ENCODE results near the gene SPPL3.

Gene SPPL3

DNA sequence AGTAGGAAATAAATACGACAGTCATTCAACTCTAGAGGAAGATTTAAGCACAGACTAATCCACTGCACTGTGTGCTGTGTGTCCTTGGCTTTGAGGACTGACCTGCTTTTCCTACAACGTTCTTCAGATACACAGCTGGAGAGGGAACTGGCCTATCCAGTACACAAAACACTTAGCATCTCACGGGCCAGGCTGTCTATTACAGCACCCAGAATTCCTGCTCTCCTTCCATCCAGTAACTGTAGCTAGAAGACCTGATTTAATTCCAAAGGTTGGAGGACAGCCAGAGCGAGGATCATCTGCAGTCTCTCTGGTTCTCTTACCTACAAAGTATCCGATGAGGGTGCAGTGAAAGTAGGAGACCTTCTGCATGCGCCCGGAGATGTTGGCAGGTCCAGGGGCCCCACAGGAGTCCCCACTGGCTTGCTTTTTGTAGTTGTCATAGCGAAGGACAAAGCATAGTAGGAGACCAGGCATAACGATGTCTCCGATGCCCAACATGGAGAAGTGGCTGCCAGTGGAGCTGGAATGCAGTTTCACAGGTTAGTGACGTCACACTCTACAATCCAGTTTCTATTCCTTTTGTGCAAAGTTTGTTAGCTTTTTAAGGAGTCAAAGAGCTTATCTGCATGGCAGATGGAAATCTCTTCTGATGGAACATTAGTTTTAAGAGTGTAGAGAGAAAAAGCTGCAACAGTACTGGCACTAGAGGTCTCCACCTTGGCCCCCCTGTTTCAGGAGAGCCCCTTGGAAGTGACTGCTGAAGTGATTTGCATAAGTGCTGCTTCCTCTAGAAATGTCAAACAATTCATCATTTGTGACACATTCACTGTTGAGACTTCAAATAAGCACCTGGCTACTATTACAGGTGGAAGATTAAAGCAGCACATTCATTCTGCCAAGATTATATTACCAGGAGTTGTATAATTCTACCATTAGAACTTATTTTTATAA lies 136.8 kb downstream of the SPPL3 start:
- H3K9ac ChIP-seq (ENCODE audit: low read length) = no peak overlapping the region
- DNase-seq (ENCODE audit: low read depth) = no peak
- peaks cover 52% of the 10 kb centered on the region for H3K36me3 ChIP-seq (ENCODE audit: control insufficient read depth, insufficient read depth, low read length, severe bottlenecking)
- no peaks in the 10 kb centered on the region for H3K27me3 ChIP-seq (replicated peaks; ENCODE audit: control insufficient read depth, insufficient read depth, low read length)
- no peaks in the 10 kb centered on the region for H3K4me1 ChIP-seq (ENCODE audit: control insufficient read depth, insufficient read depth, low read length)
- no peak overlapping the region for H3K4me3 ChIP-seq (ENCODE audit: low read length)
- no peaks in the 10 kb centered on the region for H3K9me3 ChIP-seq (ENCODE audit: control insufficient read depth, low read length)

DNA sequence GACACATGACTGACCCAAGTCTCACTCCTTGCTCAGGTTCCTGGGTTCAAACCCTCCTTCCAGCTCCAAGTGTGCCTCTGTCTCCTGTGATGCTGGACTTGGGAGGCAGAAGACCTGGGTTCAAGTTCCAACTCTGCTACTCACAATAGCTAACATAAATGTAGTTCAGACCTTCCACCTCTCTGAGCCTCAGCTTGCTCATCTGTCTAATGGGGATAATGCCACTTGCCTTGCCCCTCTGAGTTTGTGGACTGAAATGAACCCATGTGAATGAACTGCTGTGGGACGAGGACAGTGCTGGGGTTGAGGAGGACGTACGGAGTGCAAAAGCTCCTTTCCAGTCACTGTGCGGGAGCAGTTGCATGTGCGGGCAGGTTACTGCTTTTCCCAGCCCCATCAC lies 137.6 kb downstream of the SPPL3 start:
- Histone ChIP-seq H3K4me3 (ENCODE audit: low read length) (no peak overlapping the region), H3K9ac (ENCODE audit: low read length) (no peak overlapping the region), H3K9me3 (ENCODE audit: control insufficient read depth, low read length) (no peaks in the 10 kb centered on the region), H3K4me1 (ENCODE audit: control insufficient read depth, insufficient read depth, low read length) (peaks cover 7% of the 10 kb centered on the region), H3K36me3 (ENCODE audit: control insufficient read depth, insufficient read depth, low read length, severe bottlenecking) (peaks cover 56% of the 10 kb centered on the region), H3K27me3 (replicated peaks; ENCODE audit: control insufficient read depth, insufficient read depth, low read length) (no peaks in the 10 kb centered on the region)
- DNase-seq (ENCODE audit: low read depth) = no peak

DNA sequence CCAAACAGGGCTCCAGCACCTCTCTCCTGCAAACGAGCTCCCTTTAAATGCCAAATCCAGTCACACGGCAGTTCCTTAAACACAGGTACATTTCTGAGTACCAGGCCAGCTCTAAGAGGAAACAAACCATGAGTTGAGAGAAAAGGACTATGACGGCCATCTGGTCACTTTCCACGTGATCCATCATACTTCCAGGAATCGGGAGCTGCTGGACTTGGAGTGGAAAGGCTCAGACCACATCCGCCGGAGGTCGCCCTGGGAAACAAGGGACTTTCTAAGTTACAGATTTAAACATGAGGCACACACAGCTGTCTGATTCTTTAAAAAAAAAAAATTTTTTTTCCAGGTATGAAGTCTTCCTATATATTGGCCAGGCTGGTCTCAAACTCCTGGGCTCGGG lies 139.3 kb downstream of the SPPL3 start:
- Histone ChIP-seq H3K4me1 (ENCODE audit: control insufficient read depth, insufficient read depth, low read length) (peaks cover 10% of the 10 kb centered on the region), H3K36me3 (ENCODE audit: control insufficient read depth, insufficient read depth, low read length, severe bottlenecking) (peaks cover 66% of the 10 kb centered on the region), H3K9me3 (ENCODE audit: control insufficient read depth, low read length) (no peaks in the 10 kb centered on the region), H3K9ac (ENCODE audit: low read length) (no peak overlapping the region), H3K27me3 (replicated peaks; ENCODE audit: control insufficient read depth, insufficient read depth, low read length) (no peaks in the 10 kb centered on the region), H3K4me3 (ENCODE audit: low read length) (no peak overlapping the region)
- DNase-seq (ENCODE audit: low read depth) = no peak

DNA sequence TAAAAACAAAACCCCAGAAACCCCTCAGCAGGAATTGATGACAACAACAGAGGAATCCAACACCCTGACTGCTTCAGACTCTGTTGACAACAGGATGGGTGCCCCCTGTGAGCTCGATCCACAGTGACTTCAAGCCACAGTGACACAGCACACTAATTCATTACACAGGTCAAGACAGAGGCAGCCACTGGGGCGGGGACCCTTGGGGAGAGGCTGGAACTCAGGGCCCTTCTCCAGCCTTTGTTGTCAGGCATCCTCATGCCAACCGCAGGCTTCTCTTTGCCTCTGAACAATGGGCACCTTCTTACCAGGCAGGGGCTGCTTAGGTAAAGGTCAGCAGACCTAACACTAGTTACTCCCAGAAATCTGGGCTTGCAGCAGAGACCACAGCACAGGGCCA lies 140.9 kb downstream of the SPPL3 start:
- Histone ChIP-seq H3K27me3 (replicated peaks; ENCODE audit: control insufficient read depth, insufficient read depth, low read length) (no peaks in the 10 kb centered on the region), H3K36me3 (ENCODE audit: control insufficient read depth, insufficient read depth, low read length, severe bottlenecking) (peaks cover 59% of the 10 kb centered on the region), H3K9ac (ENCODE audit: low read length) (no peak overlapping the region), H3K9me3 (ENCODE audit: control insufficient read depth, low read length) (no peaks in the 10 kb centered on the region), H3K4me3 (ENCODE audit: low read length) (no peak overlapping the region), H3K4me1 (ENCODE audit: control insufficient read depth, insufficient read depth, low read length) (peaks cover 10% of the 10 kb centered on the region)
- DNase-seq (ENCODE audit: low read depth) = no peak

DNA sequence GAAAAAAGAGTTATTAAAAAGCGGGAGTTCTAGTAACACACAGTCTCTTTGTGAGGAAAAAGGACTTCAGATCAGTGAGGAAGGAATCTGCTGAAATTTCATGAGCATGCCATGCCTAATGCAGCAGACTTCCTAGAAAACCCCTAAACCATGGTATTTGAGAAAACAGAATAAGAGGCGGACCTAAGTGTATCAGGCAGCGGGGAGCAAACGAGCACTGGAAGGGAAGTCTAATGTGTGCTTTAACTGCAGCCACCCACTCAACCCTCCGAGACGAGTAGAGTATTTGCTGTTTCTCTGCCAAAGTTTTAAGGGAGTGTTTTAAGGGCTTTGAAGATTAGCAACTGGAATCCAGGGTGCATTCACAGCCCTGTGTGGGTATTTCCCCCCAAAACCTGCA lies 142.1 kb downstream of the SPPL3 start:
- Histone ChIP-seq H3K9me3 (ENCODE audit: control insufficient read depth, low read length) (no peaks in the 10 kb centered on the region), H3K4me1 (ENCODE audit: control insufficient read depth, insufficient read depth, low read length) (peaks cover 10% of the 10 kb centered on the region), H3K27me3 (replicated peaks; ENCODE audit: control insufficient read depth, insufficient read depth, low read length) (no peaks in the 10 kb centered on the region), H3K36me3 (ENCODE audit: control insufficient read depth, insufficient read depth, low read length, severe bottlenecking) (peaks cover 47% of the 10 kb centered on the region), H3K9ac (ENCODE audit: low read length) (no peak overlapping the region), H3K4me3 (ENCODE audit: low read length) (no peak overlapping the region)
- no peak for DNase-seq (ENCODE audit: low read depth)

DNA sequence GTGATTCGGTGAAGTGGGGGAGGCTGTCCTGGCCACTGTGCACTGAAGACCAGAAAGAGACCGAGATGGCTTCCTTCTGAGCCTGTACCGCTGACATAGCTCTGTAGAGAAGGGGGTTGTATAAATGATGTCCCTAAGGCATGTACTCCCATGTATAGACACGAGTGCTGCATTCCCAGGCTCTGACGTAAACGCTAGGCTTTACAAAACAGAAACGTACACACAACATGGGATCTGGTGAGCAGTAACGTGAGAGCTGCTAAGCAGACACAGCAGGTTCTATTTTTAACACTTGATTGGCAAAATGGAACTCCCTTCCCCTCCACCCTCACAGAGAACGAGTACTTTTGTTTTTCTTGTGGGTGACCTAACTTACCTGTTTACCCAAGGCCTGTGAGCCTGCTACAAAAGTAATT lies 142.6 kb downstream of the SPPL3 start:
- Histone ChIP-seq H3K27me3 (replicated peaks; ENCODE audit: control insufficient read depth, insufficient read depth, low read length) (no peaks in the 10 kb centered on the region), H3K4me3 (ENCODE audit: low read length) (no peak overlapping the region), H3K4me1 (ENCODE audit: control insufficient read depth, insufficient read depth, low read length) (peaks cover 10% of the 10 kb centered on the region), H3K36me3 (ENCODE audit: control insufficient read depth, insufficient read depth, low read length, severe bottlenecking) (peaks cover 42% of the 10 kb centered on the region), H3K9ac (ENCODE audit: low read length) (no peak overlapping the region), H3K9me3 (ENCODE audit: control insufficient read depth, low read length) (no peaks in the 10 kb centered on the region)
- peak; percentile 61 for DNase-seq (ENCODE audit: low read depth)

DNA sequence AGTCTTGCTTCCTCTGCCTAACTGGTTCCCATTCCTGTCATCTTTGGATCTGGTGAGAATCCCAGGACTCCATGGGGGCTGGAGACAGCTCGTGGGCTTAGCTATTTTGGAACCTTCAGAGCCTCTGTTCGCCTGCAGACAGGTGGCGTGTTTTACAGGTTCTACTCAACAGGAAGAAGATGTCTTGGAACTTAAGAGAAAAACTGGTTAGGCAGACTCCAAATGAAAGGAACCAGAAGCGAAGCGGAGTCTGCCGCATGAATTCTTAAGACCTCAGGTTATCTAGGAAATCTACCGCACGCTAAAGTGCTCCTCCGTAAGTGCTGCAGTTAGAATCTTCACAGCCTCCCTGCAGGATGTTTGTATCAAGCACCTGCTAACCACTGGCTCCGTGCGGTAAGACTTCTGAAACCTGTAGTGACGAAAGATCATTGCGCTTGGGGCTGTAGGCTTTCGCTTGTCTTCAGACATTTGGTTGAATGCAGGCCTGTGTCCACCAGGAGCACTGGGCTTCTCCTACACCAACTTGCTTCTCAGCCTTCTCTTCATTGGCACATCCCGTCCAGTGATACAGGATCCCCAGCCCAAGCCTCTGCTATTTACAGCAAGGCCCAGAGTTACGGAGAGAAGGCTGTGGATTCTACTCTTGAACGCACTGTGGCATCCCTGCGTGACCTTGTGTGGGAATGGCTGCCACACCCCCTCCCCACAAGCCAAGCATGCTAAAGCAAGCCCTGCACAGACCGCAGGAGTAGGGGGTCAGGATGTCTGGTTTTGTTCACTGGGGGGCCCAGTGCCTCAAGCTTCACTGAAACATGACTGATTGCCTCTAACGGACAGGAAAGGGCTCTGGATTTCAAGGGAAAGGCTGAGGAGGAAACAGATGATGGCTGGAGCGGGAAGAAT lies 143.6 kb downstream of the SPPL3 start:
- no peaks in the 10 kb centered on the region for H3K9me3 ChIP-seq (ENCODE audit: control insufficient read depth, low read length)
- no peak overlapping the region for H3K9ac ChIP-seq (ENCODE audit: low read length)
- no peak overlapping the region for H3K4me3 ChIP-seq (ENCODE audit: low read length)
- no peaks in the 10 kb centered on the region for H3K27me3 ChIP-seq (replicated peaks; ENCODE audit: control insufficient read depth, insufficient read depth, low read length)
- no peak for DNase-seq (ENCODE audit: low read depth)
- H3K36me3 ChIP-seq (ENCODE audit: control insufficient read depth, insufficient read depth, low read length, severe bottlenecking) = peaks cover 33% of the 10 kb centered on the region
- H3K4me1 ChIP-seq (ENCODE audit: control insufficient read depth, insufficient read depth, low read length) = peaks cover 10% of the 10 kb centered on the region

DNA sequence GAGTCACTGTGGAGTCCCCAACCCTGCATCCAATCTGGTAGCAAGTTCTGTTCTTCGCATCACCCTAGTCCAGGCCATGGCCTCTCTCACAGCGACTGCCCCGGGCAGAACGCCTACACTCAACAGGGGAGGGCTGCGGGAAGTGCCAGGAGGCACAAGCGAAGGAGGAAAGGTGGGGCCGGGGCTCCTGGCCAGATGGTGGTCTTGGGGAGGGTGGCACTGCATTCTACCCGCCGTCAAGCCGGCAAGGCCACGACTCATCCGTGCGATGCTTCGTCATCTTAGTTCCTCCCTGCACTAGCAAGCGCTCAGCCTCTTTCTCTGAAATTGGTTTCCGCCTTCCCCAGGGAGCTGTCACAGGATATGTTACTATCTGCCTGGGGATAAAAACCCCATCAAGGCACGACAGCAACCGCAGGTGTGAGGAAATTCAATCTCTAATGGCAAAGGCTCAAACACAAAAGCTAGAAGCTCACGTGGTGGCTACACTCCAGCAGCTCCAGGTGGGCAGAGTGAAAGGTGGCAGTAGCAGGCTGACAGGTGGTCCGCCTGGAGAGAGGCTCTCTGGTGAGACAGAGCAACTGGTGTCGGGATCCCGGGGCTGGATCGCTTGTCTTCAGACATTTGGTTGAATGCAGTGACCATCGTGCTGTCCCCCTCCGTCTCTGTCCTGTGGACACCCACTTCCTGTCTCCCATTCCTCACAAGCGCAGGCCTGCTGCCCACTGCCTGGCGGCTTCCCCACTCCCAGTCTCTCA lies 144.4 kb downstream of the SPPL3 start:
- H3K9ac ChIP-seq (ENCODE audit: low read length) = no peak overlapping the region
- H3K9me3 ChIP-seq (ENCODE audit: control insufficient read depth, low read length) = peaks cover 6% of the 10 kb centered on the region
- peaks cover 10% of the 10 kb centered on the region for H3K4me1 ChIP-seq (ENCODE audit: control insufficient read depth, insufficient read depth, low read length)
- DNase-seq (ENCODE audit: low read depth) = no peak
- H3K36me3 ChIP-seq (ENCODE audit: control insufficient read depth, insufficient read depth, low read length, severe bottlenecking) = peaks cover 30% of the 10 kb centered on the region
- H3K27me3 ChIP-seq (replicated peaks; ENCODE audit: control insufficient read depth, insufficient read depth, low read length) = no peaks in the 10 kb centered on the region
- H3K4me3 ChIP-seq (ENCODE audit: low read length) = no peak overlapping the region

DNA sequence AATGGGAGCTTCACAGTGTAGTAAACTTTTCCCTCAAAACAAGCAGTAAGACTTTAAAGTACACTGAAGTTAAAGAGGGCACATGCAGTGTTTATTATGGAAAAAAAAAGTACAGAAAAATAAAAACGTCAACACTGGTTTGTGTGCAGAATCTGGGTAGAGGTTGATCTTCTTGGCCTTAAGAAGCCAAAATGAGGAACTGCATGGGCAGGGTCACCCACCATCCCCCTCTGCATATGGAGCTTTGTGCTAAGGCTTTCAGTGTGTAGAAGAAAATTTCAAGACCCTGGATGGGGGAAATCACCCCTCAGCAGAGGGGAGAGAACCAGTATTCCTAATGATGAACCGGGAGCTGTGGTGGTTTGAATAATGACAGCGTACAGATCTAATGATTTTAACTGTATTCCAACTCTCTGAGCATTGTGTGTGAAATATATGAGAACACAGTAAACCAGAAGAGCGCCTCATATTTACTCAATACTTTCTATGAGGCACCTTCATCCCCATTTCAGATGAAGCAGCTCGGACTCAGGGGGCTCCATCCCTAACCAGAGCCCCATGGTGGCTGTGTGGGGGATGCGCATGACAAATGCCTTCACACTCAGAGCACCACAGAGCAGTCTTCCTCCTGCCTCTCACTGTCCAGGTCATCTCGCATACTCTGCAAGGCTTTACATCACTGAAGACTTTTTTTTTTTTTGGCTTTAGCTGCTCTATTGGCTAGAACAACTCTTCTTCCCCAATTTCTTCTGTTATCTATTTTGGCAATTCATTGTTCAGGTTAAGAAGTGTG lies 145.2 kb downstream of the SPPL3 start:
- H3K4me3 ChIP-seq (ENCODE audit: low read length) = no peak overlapping the region
- peaks cover 10% of the 10 kb centered on the region for H3K4me1 ChIP-seq (ENCODE audit: control insufficient read depth, insufficient read depth, low read length)
- H3K9me3 ChIP-seq (ENCODE audit: control insufficient read depth, low read length) = peaks cover 6% of the 10 kb centered on the region
- H3K27me3 ChIP-seq (replicated peaks; ENCODE audit: control insufficient read depth, insufficient read depth, low read length) = no peaks in the 10 kb centered on the region
- no peak overlapping the region for H3K9ac ChIP-seq (ENCODE audit: low read length)
- DNase-seq (ENCODE audit: low read depth) = no peak
- peaks cover 22% of the 10 kb centered on the region for H3K36me3 ChIP-seq (ENCODE audit: control insufficient read depth, insufficient read depth, low read length, severe bottlenecking)

DNA sequence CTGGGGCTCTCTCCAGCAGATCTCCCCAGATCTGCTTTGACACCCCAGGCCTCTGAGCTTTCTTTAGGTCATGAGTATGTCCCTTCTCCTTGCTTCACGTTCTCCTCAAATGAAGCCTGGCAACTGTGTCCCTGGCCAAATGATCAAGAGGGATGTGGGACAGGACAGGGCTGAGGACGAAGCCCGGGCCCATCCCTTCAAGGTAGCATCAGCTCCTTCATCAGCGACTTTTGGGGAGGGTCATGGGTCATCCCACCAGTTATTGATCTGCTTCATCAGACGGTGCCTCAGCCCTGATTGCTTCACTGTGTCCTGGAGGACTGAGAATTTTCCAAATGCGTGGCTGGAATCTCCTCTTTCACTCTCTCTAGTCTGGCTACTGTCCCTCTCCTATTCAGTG lies 146.2 kb downstream of the SPPL3 start:
- Histone ChIP-seq H3K9me3 (ENCODE audit: control insufficient read depth, low read length) (peaks cover 6% of the 10 kb centered on the region), H3K36me3 (ENCODE audit: control insufficient read depth, insufficient read depth, low read length, severe bottlenecking) (peaks cover 18% of the 10 kb centered on the region), H3K27me3 (replicated peaks; ENCODE audit: control insufficient read depth, insufficient read depth, low read length) (no peaks in the 10 kb centered on the region), H3K9ac (ENCODE audit: low read length) (no peak overlapping the region), H3K4me3 (ENCODE audit: low read length) (no peak overlapping the region), H3K4me1 (ENCODE audit: control insufficient read depth, insufficient read depth, low read length) (peaks cover 10% of the 10 kb centered on the region)
- DNase-seq (ENCODE audit: low read depth) = no peak
